ENCODE data around the gene FRAS1.
"Not testable (repeated sequence)": the region's sequence is repeated elsewhere in the genome, so short reads cannot be mapped to it uniquely, and the experiment has no call there.

FRAS1 gene

GRCh38 chr4:78483811-78484210, 426.7 kb downstream of the FRAS1 start:
- no peak for DNase-seq (ENCODE audit: extremely low read depth in 1 of 2, low read depth in 1 of 2)

DNA sequence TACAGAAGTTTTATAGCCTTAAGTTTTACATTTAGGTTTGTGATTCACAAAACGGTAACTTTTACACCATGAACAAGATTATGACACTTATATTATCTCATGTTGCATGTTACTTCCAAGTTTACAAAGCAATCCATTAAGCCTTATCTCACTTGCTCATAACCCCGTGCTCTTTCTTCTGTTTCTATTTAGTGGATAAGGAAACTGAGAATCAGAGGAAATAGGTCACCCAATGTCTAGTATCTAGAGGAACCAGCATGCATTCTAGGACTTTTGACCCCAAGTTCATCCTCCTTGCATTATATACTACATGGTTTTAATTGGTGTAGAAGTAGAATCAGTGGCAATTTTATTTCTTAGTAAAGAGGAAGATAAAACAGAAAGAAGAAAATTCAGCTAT, 427.5 kb downstream of the FRAS1 start:
- no peak for DNase-seq (ENCODE audit: extremely low read depth in 1 of 2, low read depth in 1 of 2)

GRCh38 chr4:78493731-78494130, 436.6 kb downstream of the FRAS1 start:
- no peak for DNase-seq (ENCODE audit: extremely low read depth in 1 of 2, low read depth in 1 of 2)

DNA sequence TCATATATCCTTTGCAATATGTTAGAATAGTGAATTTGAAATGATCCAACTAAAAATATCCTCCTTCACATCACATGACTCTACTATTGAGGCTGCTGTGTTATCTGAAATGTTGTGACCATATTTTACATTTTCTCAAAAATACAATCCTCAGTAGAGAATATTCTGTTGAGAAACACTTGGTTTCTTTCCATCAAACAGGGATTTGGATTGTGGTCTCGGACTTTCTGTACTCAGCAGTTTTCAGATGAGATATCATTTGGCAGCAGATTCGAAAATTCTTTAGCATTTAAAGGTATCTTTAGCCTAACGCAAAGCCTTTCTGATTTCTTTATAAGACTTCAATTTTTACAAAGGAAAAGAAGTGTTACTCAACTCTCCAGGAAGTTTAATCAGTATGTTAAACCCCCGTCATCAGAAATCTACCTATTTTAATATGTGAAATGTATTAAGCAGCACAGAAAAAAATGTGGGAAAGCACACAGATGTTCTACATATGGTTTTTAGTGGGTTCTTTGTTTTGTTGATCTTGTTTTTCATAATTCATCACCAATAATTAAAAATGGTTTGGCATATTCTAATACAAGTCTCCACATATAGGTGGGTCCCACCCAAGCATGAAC, 439.0 kb downstream of the FRAS1 start:
- no peak for DNase-seq (ENCODE audit: extremely low read depth in 1 of 2, low read depth in 1 of 2)

DNA sequence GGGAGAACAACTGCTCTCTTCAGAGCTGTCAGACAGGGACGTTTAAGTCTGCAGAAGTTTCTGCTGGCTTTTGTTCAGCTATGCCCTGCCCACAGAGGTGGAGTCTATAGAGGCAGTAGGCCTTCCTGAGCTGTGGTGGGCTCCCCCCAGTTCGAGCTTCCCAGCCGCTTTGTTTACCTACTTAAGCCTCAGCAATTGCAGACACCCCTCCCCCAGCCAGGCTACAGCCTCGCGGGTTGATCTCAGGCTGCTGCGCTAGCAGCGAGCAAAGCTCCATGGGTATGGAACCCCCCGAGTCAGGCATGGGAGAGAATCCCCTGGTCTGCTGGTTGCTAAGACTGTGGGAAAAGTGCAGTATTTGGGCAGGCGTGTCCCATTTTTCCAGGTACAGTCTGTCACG, 449.1 kb downstream of the FRAS1 start:
- not testable (repeated sequence) for DNase-seq (ENCODE audit: extremely low read depth in 1 of 2, low read depth in 1 of 2)

DNA sequence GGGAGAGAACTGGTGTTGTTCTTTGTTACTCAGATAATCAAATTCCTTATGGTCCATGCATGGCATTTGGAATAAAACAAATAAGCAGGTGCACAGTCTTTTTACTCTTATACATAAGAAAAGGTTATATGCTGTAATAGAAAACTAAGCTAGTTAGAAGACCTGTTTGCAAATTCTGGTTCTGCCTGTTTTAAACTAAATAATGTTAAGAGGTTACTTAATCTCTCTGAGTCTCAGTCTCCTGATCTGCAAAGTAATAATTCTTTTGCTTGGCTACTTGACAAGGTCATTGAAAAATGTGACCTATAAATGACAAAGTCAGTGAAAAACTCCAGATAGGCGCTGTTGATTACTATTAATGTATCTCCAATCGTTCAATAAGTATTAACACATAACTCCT, 451.9 kb downstream of the FRAS1 start:
- no peak for DNase-seq (ENCODE audit: extremely low read depth in 1 of 2, low read depth in 1 of 2)

GRCh38 chr4:78510108-78510507, 453.0 kb downstream of the FRAS1 start:
- no peak for DNase-seq (ENCODE audit: extremely low read depth in 1 of 2, low read depth in 1 of 2)

DNA sequence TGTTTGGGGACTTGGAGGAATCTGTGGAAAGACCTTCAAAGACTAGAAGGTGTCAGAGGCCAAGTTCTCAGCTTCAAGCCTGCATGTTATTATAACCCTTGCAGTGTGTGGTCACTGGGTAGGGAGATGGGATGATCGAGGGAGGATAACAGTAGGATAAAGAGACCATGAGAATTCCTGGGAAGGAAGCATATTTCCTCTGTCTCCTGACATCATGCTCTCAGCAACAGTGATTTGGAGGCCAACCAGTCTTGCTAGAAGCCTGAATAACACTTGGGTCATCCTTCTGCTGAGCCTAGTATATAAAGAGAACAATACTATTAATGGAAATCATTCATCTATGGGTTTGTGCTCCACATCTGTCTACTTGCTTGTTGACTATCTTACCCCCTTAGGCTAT, 453.6 kb downstream of the FRAS1 start:
- DNase-seq (ENCODE audit: extremely low read depth in 1 of 2, low read depth in 1 of 2): no peak

DNA sequence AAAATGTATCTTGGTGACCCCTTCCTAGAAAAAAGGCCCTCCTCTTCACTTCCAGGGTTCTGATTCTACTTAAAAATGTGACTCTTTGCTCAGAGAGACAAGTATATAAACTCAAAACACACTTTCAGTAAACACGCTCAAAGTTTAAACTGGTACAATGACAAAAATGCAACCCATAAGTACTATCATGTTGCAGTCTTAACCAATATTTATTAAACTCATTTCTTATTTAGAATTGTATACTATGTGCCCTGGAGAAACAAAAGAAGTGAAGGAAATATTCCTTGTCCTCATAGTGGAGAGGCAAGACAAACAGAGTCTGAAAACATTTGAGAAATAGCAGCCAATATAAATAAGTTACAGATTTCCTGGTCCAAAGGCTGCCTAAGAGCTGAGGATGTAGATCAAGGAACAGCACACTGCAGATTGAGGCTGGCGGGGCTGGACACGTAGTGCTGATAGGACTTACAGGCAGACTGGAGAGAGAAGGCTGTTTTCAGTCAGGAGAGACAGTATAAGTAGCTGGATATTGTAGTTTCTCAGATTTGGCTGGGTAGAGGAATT, 455.3 kb downstream of the FRAS1 start:
- DNase-seq (ENCODE audit: extremely low read depth in 1 of 2, low read depth in 1 of 2): no peak

DNA sequence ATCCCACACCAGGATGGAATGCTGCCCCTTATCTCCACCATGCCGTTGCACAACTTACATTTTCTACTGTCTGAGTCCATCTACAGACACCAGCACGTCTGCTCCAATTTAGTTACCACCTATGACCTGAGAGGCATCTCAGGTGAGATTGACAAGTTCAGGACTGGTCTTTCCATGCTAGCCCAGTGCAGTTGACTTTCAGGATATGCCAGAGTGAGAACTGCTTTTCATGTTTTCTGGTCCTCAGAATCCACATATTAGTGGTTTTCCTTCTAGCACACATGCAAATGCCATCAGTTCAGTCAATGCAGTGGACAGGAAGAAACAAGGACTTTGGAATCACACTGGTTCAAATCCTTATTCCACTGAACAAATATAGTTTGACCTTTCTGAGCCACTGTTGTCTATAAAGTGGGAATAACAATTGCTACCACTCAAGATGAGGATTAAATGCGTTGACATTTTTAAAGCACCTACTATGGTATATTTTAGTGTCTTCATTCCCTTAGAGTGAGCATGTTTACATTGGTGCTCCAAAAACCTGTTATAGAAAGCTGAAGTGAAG, 456.4 kb downstream of the FRAS1 start:
- no peak for DNase-seq (ENCODE audit: extremely low read depth in 1 of 2, low read depth in 1 of 2)

- DNase-seq (ENCODE audit: extremely low read depth in 1 of 2, low read depth in 1 of 2): no peak
Observed at GRCh38 chr4:78517050-78517652, 460.0 kb downstream of the FRAS1 start.

DNA sequence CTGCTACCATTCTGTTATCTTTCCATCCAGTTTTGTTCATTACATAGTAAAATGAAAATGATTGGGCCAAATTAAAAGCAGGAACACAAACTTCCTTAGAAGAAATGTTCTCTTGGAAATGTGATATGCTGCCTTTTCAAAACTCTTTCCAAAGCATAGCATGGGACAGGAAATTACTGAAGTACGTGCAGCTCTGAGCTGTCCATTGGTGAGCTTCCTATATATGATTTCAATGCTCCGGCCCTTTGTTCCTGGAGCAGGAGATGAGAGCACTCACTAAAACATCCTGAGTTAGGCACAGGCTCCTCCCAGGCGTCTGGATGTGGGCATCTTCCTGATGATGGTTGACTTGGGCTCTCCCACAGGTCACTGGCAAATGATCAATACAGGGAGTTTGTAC, 461.4 kb downstream of the FRAS1 start:
- no peak for DNase-seq (ENCODE audit: extremely low read depth in 1 of 2, low read depth in 1 of 2)

- no peak for DNase-seq (ENCODE audit: extremely low read depth in 1 of 2, low read depth in 1 of 2)
Observed at GRCh38 chr4:78519962-78520361, 462.8 kb downstream of the FRAS1 start.

DNA sequence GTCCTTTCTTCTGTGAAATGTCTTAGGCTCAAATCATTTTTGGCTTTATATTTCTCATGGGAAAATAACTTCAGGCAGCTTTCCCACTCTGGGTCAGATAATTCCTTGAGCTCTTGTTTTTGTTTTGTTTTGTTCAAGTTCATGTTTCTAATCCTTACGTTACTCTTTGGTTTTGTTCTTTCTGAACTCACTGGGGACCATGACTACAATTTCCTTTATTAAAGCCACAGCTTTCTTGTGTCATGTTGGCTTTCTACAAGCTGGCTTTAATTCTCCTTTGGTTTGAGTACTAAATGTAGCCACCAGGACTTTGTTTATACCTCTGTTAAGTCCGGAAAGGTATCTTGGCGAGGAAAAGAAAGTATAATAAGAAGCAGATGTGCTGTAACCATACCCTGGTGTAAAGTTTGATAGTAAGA, 463.7 kb downstream of the FRAS1 start:
- no peak for DNase-seq (ENCODE audit: extremely low read depth in 1 of 2, low read depth in 1 of 2)

DNA sequence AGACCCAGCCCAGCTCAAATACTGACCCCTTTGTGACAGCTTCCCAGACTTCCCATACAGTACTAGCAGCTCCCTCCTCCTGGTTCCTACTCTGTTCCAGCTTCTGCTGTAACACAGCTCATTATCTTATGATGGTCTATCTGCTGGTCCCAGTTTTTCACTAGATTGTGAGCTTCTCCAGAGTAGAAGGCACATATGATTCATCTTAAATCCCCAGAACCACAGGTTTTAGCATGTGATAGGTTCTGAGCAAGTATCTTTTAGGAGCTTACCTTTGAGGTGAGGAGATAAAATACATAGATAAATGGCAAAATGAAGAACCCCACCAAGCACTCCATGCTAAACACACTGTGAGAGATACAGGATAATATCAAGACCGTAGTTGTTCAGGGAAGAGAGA, 466.9 kb downstream of the FRAS1 start:
- no peak for DNase-seq (ENCODE audit: extremely low read depth in 1 of 2, low read depth in 1 of 2)

- no peak for DNase-seq (ENCODE audit: extremely low read depth in 1 of 2, low read depth in 1 of 2)
Observed at GRCh38 chr4:78525559-78525958, 468.4 kb downstream of the FRAS1 start.

DNA sequence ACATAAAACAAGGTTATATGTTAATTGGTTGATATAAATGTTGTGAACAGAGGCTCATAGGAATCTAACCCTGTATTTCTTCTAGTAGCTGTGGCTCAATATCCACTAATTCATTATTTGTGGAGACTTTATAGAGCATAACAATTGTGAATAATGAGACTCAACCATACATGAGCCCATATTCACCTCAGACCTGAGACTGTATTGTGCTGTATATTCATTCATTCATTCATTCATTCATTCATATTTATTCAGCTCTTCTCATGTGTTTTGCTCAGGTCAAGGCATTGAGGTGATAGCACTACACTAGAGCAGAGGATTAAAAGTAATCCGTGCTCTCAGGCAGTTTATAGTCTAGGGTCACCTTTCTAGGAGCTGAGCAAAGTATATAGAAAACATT, 470.0 kb downstream of the FRAS1 start:
- no peak for DNase-seq (ENCODE audit: extremely low read depth in 1 of 2, low read depth in 1 of 2)

DNA sequence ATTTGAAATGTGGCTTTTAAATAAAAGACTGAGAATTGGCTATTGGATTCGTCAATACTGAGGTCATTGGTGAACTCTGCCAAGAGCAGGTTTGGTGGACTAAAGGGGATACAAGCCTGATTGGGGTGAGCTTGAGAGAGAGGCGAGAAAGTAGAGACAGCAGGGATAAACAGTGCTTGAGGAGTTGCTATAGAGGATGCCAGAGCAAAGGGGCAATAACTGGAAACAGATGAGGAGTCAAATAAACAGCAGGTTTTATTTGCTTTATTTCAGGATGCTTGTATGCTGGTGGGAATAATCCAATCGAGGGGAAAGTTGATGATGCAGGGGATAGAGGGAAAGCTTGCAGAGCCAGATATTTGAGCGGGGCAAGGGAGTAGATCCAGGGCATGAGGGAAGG, 470.4 kb downstream of the FRAS1 start:
- no peak for DNase-seq (ENCODE audit: extremely low read depth in 1 of 2, low read depth in 1 of 2)

GRCh38 chr4:78528327-78528726, 471.2 kb downstream of the FRAS1 start:
- no peak for DNase-seq (ENCODE audit: extremely low read depth in 1 of 2, low read depth in 1 of 2)

- no peak for DNase-seq (ENCODE audit: extremely low read depth in 1 of 2, low read depth in 1 of 2)
Observed at GRCh38 chr4:78529569-78530209, 472.6 kb downstream of the FRAS1 start.

GRCh38 chr4:78532046-78532445, 474.9 kb downstream of the FRAS1 start:
- no peak for DNase-seq (ENCODE audit: extremely low read depth in 1 of 2, low read depth in 1 of 2)

DNA sequence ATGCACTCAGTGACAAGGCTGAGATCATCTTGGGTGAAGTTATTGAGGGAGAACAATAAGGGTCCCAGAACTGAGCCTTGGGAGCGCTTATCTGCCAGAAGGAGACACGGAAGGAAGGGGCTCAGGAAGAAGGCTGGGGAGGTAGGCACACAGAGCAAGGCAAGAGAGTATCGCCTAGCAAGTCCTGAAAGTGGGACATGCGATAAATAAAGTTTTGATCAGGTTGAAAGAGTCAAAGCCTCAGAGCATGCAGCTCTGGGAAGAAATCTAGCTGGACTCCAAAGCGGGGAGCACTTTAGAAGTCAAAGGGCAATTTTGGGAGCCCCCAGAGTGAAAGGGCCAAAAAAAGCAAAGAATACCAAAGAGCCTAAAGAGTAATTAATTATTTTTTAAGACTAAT, 476.7 kb downstream of the FRAS1 start:
- DNase-seq (ENCODE audit: extremely low read depth in 1 of 2, low read depth in 1 of 2): no peak
